ENCODE measurements around the gene ARFRP1.

ARFRP1 gene

GRCh38 chr20:63701051-63701328 is 6.8 kb downstream of the ARFRP1 start:
- no CpG with 5 or more reads among the region's 5 CpGs for WGBS (ENCODE audit: extremely low coverage, insufficient coverage, insufficient read length)
- no peak for DNase-seq
- Histone ChIP-seq H2BK120ac (ENCODE audit: insufficient read depth, low read length, poor library complexity) (no peak overlapping the region), H2BK12ac (ENCODE audit: low read length) (no peak overlapping the region), H2AK5ac (ENCODE audit: low read length) (no peak overlapping the region), H4K91ac (ENCODE audit: low read depth, low read length) (no peak overlapping the region), H3K4me2 (ENCODE audit: low read length) (no peak overlapping the region), H3K4ac (ENCODE audit: low read depth, low read length) (no peak overlapping the region), H2AFZ (ENCODE audit: insufficient read depth, low read length, poor library complexity) (no peak overlapping the region), H3K4me3 (ENCODE audit: low read depth, low read length) (no peak overlapping the region), H3K9me3 (ENCODE audit: insufficient read depth, low read depth, low read length) (peaks cover 3% of the 10 kb centered on the region), H3K36me3 (ENCODE audit: control insufficient read depth in 1 of 2, insufficient read depth in 2 of 2, low read length in 2 of 2) (peaks cover 27 to 28% of the 10 kb centered on the region in 2 experiments), H2BK5ac (ENCODE audit: low read depth, low read length, poor library complexity) (no peak overlapping the region), H3K79me2 (ENCODE audit: control insufficient read depth, insufficient read depth, low read length, poor library complexity) (no peaks in the 10 kb centered on the region), H3K14ac (ENCODE audit: low read length) (no peak overlapping the region), H4K12ac (ENCODE audit: low read depth, low read length) (no peak overlapping the region), H3K18ac (ENCODE audit: low read length) (no peak overlapping the region), H3K9ac (ENCODE audit: low read length) (no peak overlapping the region), H3K27me3 (ENCODE audit: insufficient read depth, low read length) (no peaks in the 10 kb centered on the region), H3K79me1 (ENCODE audit: low read length) (no peaks in the 10 kb centered on the region), H4K8ac (ENCODE audit: low read depth, low read length) (no peak overlapping the region), H3K4me1 (ENCODE audit: control insufficient read depth in 1 of 2, insufficient read depth in 2 of 2, low read length in 2 of 2) (peaks cover 6 to 11% of the 10 kb centered on the region in 2 experiments), H3K23ac (ENCODE audit: low read length) (no peak overlapping the region), H3K27ac (ENCODE audit: low read depth, low read length) (no peak overlapping the region)

GRCh38 chr20:63700199-63701050 is 7.4 kb downstream of the ARFRP1 start:
- no peak overlapping the region for H2BK5ac ChIP-seq (ENCODE audit: low read depth, low read length, poor library complexity)
- no peak overlapping the region for H2BK120ac ChIP-seq (ENCODE audit: insufficient read depth, low read length, poor library complexity)
- H3K4me3 ChIP-seq (ENCODE audit: low read depth, low read length): no peak overlapping the region
- H3K14ac ChIP-seq (ENCODE audit: low read length): no peak overlapping the region
- H3K4me1 ChIP-seq (ENCODE audit: control insufficient read depth in 1 of 2, insufficient read depth in 2 of 2, low read length in 2 of 2): peaks cover 6 to 11% of the 10 kb centered on the region in 2 experiments
- H3K27ac ChIP-seq (ENCODE audit: low read depth, low read length): no peak overlapping the region
- H3K9me3 ChIP-seq (ENCODE audit: insufficient read depth, low read depth, low read length): peaks cover 3% of the 10 kb centered on the region
- no peak overlapping the region for H3K18ac ChIP-seq (ENCODE audit: low read length)
- WGBS (ENCODE audit: extremely low coverage, insufficient coverage, insufficient read length): no CpG with 5 or more reads among the region's 43 CpGs
- H2AK5ac ChIP-seq (ENCODE audit: low read length): no peak overlapping the region
- no peak overlapping the region for H2BK12ac ChIP-seq (ENCODE audit: low read length)
- peaks cover 22 to 23% of the 10 kb centered on the region in 2 experiments for H3K36me3 ChIP-seq (ENCODE audit: control insufficient read depth in 1 of 2, insufficient read depth in 2 of 2, low read length in 2 of 2)
- no peak overlapping the region for H4K8ac ChIP-seq (ENCODE audit: low read depth, low read length)
- H3K79me1 ChIP-seq (ENCODE audit: low read length): no peaks in the 10 kb centered on the region
- no peaks in the 10 kb centered on the region for H3K27me3 ChIP-seq (ENCODE audit: insufficient read depth, low read length)
- no peak overlapping the region for H3K4ac ChIP-seq (ENCODE audit: low read depth, low read length)
- H3K4me2 ChIP-seq (ENCODE audit: low read length): no peak overlapping the region
- no peak overlapping the region for H4K91ac ChIP-seq (ENCODE audit: low read depth, low read length)
- H3K79me2 ChIP-seq (ENCODE audit: control insufficient read depth, insufficient read depth, low read length, poor library complexity): no peaks in the 10 kb centered on the region
- DNase-seq: no peak
- H4K12ac ChIP-seq (ENCODE audit: low read depth, low read length): no peak overlapping the region
- H3K9ac ChIP-seq (ENCODE audit: low read length): no peak overlapping the region
- no peak overlapping the region for H2AFZ ChIP-seq (ENCODE audit: insufficient read depth, low read length, poor library complexity)
- H3K23ac ChIP-seq (ENCODE audit: low read length): no peak overlapping the region

- peak overlapping the region; percentile 6 for H3K4me3 ChIP-seq (ENCODE audit: low read depth, low read length)
- H3K4ac ChIP-seq (ENCODE audit: low read depth, low read length): no peak overlapping the region
- no peak overlapping the region for H3K27ac ChIP-seq (ENCODE audit: low read depth, low read length)
- H4K91ac ChIP-seq (ENCODE audit: low read depth, low read length): no peak overlapping the region
- H3K23ac ChIP-seq (ENCODE audit: low read length): no peak overlapping the region
- no peak overlapping the region for H4K12ac ChIP-seq (ENCODE audit: low read depth, low read length)
- H3K27me3 ChIP-seq (ENCODE audit: insufficient read depth, low read length): no peaks in the 10 kb centered on the region
- no peak overlapping the region for H3K4me2 ChIP-seq (ENCODE audit: low read length)
- H2BK5ac ChIP-seq (ENCODE audit: low read depth, low read length, poor library complexity): no peak overlapping the region
- no peak overlapping the region for H3K14ac ChIP-seq (ENCODE audit: low read length)
- no peak overlapping the region for H2AFZ ChIP-seq (ENCODE audit: insufficient read depth, low read length, poor library complexity)
- no peak overlapping the region for H2AK5ac ChIP-seq (ENCODE audit: low read length)
- peaks cover 6 to 11% of the 10 kb centered on the region in 2 experiments for H3K4me1 ChIP-seq (ENCODE audit: control insufficient read depth in 1 of 2, insufficient read depth in 2 of 2, low read length in 2 of 2)
- H2BK12ac ChIP-seq (ENCODE audit: low read length): no peak overlapping the region
- H3K9ac ChIP-seq (ENCODE audit: low read length): no peak overlapping the region
- no peaks in the 10 kb centered on the region for H3K79me1 ChIP-seq (ENCODE audit: low read length)
- H3K18ac ChIP-seq (ENCODE audit: low read length): no peak overlapping the region
- no peaks in the 10 kb centered on the region for H3K79me2 ChIP-seq (ENCODE audit: control insufficient read depth, insufficient read depth, low read length, poor library complexity)
- WGBS (ENCODE audit: extremely low coverage, insufficient coverage, insufficient read length): no CpG with 5 or more reads among the region's 24 CpGs
- H3K9me3 ChIP-seq (ENCODE audit: insufficient read depth, low read depth, low read length): peaks cover 3% of the 10 kb centered on the region
- peaks cover 15 to 16% of the 10 kb centered on the region in 2 experiments for H3K36me3 ChIP-seq (ENCODE audit: control insufficient read depth in 1 of 2, insufficient read depth in 2 of 2, low read length in 2 of 2)
- H2BK120ac ChIP-seq (ENCODE audit: insufficient read depth, low read length, poor library complexity): no peak overlapping the region
- H4K8ac ChIP-seq (ENCODE audit: low read depth, low read length): peak overlapping the region; percentile 17
- DNase-seq: no peak
Observed at GRCh38 chr20:63699466-63700198, 8.1 kb downstream of the ARFRP1 start.

DNA sequence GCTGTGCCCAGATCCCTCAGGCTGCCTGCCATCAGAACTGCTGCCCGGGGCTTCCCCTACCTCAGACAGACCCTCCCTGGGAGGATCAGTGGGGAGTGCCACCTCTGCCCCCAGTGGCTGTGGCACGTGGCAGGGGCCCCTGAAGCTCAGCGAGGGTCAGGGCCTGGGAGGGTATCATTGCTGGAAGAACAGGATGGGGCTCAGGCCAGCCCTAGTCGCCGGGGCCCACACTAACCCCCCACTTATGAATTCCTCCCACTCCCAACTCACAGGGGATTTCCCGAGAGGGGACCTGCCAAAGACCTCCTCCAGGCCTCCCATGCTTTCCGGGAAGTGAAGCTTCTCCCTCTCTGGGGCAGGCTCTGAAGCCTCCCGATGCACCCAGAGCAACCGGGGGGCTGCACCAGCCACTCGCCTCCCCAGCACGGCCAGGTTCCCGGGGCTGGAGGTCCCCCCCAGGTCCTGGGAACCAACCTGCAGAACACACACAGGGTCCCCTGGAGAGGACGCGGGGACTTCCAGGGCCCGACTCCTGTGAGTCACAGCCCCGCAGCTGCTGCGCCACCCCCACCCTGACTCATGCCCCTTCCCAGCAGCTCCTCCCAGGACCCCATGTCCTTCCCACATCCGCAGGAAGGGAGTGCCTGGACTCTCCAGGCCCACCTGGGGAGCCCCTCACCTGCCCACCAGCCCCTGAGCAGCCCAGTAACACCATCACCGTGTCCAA is 8.9 kb downstream of the ARFRP1 start:
- no peak overlapping the region for H2AFZ ChIP-seq (ENCODE audit: insufficient read depth, low read length, poor library complexity)
- H2BK120ac ChIP-seq (ENCODE audit: insufficient read depth, low read length, poor library complexity): no peak overlapping the region
- no CpG with 5 or more reads among the region's 19 CpGs for WGBS (ENCODE audit: extremely low coverage, insufficient coverage, insufficient read length)
- no peak overlapping the region for H3K14ac ChIP-seq (ENCODE audit: low read length)
- H2AK5ac ChIP-seq (ENCODE audit: low read length): no peak overlapping the region
- H3K27me3 ChIP-seq (ENCODE audit: insufficient read depth, low read length): no peaks in the 10 kb centered on the region
- no peak overlapping the region for H4K91ac ChIP-seq (ENCODE audit: low read depth, low read length)
- peak overlapping the region; percentile 6 for H3K4me3 ChIP-seq (ENCODE audit: low read depth, low read length)
- H3K79me1 ChIP-seq (ENCODE audit: low read length): no peaks in the 10 kb centered on the region
- H3K18ac ChIP-seq (ENCODE audit: low read length): no peak overlapping the region
- no peak overlapping the region for H2BK5ac ChIP-seq (ENCODE audit: low read depth, low read length, poor library complexity)
- H3K4me1 ChIP-seq (ENCODE audit: control insufficient read depth in 1 of 2, insufficient read depth in 2 of 2, low read length in 2 of 2): peaks cover 6 to 11% of the 10 kb centered on the region in 2 experiments
- H3K27ac ChIP-seq (ENCODE audit: low read depth, low read length): no peak overlapping the region
- H3K4me2 ChIP-seq (ENCODE audit: low read length): no peak overlapping the region
- H4K12ac ChIP-seq (ENCODE audit: low read depth, low read length): no peak overlapping the region
- H4K8ac ChIP-seq (ENCODE audit: low read depth, low read length): no peak overlapping the region
- H3K36me3 ChIP-seq (ENCODE audit: control insufficient read depth in 1 of 2, insufficient read depth in 2 of 2, low read length in 2 of 2): peaks cover 7 to 9% of the 10 kb centered on the region in 2 experiments
- no peak overlapping the region for H3K23ac ChIP-seq (ENCODE audit: low read length)
- H3K9ac ChIP-seq (ENCODE audit: low read length): no peak overlapping the region
- peaks cover 3% of the 10 kb centered on the region for H3K9me3 ChIP-seq (ENCODE audit: insufficient read depth, low read depth, low read length)
- DNase-seq: peak; percentile 57 to 67
- H2BK12ac ChIP-seq (ENCODE audit: low read length): no peak overlapping the region
- H3K79me2 ChIP-seq (ENCODE audit: control insufficient read depth, insufficient read depth, low read length, poor library complexity): no peaks in the 10 kb centered on the region
- no peak overlapping the region for H3K4ac ChIP-seq (ENCODE audit: low read depth, low read length)
